Neural cell (in vitro differentiated cells): Measurements from ENCODE around the gene MYL12B. TPM values are rescaled to one million over a fixed set of nuclear protein-coding genes. Genes with fewer than 3 reads are reported as not detected.

ENCODE experiments used
- H2AFZ ChIP-seq: fragments of 200-600, 300-800 bp; sonication (generic), shearing (Covaris generic); 2 replicates; pipeline ENCODE4 v1.6.0; 2014; ENCODE audit warnings: low read depth, mild to moderate bottlenecking, antibody characterized with exemption, low read length, moderate library complexity
- H3F3A ChIP-seq: fragments of 200-600 bp; shearing (Covaris generic); 2 replicates; pipeline ENCODE4 v1.6.1; 2016; ENCODE audit warnings: mild to moderate bottlenecking, moderate library complexity, mixed read lengths, antibody characterized with exemption, low read length; ENCODE audit not compliant: insufficient read depth, poor library complexity, severe bottlenecking
- H3K27ac ChIP-seq: fragments of 200-600, 300-800 bp; sonication (generic), shearing (Covaris generic); 2 replicates; pipeline ENCODE4 v1.5.1; 2014; ENCODE audit warnings: mild to moderate bottlenecking, low read length, moderate library complexity
- H3K27me3 ChIP-seq: fragments of 300-800, 200-600 bp; sonication (generic), shearing (Covaris generic); 2 replicates; pipeline ENCODE4 v1.6.0; 2014; ENCODE audit warnings: mild to moderate bottlenecking, low read depth, low read length, moderate library complexity; ENCODE audit not compliant: insufficient read depth
- H3K36me3 ChIP-seq: fragments of 300-800, 200-600 bp; sonication (generic), shearing (Covaris generic); 2 replicates; pipeline ENCODE4 v1.5.1; 2014; ENCODE audit warnings: mild to moderate bottlenecking, antibody characterized with exemption, low read length, moderate library complexity; ENCODE audit not compliant: insufficient read depth
- H3K4me2 ChIP-seq: fragments of 300-800, 200-600 bp; sonication (generic), shearing (Covaris generic); 2 replicates; pipeline ENCODE4 v1.6.0; 2014; ENCODE audit warnings: mild to moderate bottlenecking, low read length
- H3K4me3 ChIP-seq: fragments of 300-800, 200-600 bp; sonication (generic), shearing (Covaris generic); 2 replicates; pipeline ENCODE4 v1.5.1; 2014; ENCODE audit warnings: mild to moderate bottlenecking, low read length, moderate library complexity
- H3K79me2 ChIP-seq: fragments of 200-600 bp; shearing (Covaris generic); replicated peaks from 2 replicates; pipeline ENCODE4 v1.6.0; 2014; ENCODE audit warnings: mild to moderate bottlenecking, low read length, moderate library complexity; ENCODE audit not compliant: insufficient read depth
- H3K9ac ChIP-seq: fragments of 300-800, 200-600 bp; sonication (generic), shearing (Covaris generic); 2 replicates; pipeline ENCODE4 v1.6.1; 2016; ENCODE audit warnings: mild to moderate bottlenecking, low read length, mixed read lengths
- H3K9me2 ChIP-seq: fragments of 200-600 bp; shearing (Covaris generic); 2 replicates; pipeline ENCODE4 v1.6.1; 2016; ENCODE audit warnings: mild to moderate bottlenecking, low read length, mixed read lengths; ENCODE audit not compliant: insufficient read depth
- H3K9me3 ChIP-seq: fragments of 200-600, 300-800 bp; sonication (generic), shearing (Covaris generic); 2 replicates; pipeline ENCODE4 v1.6.1; 2016; ENCODE audit warnings: mild to moderate bottlenecking, mixed run types, low read length, moderate library complexity, mixed read lengths
- H4K20me1 ChIP-seq: fragments of 200-600 bp; shearing (Covaris generic); 2 replicates; pipeline ENCODE4 v1.6.1; 2016; ENCODE audit warnings: mild to moderate bottlenecking, mixed run types; ENCODE audit not compliant: insufficient read depth
- EP300 ChIP-seq: fragments of 450-650 bp; conservative IDR thresholded peaks from 2 replicates; pipeline ENCODE4 v1.6.1; 2014; ENCODE audit warnings: antibody characterized with exemption, mild to moderate bottlenecking, moderate library complexity; ENCODE audit not compliant: poor library complexity, severe bottlenecking
- EZH2 ChIP-seq: fragments of 200-600, 300-800 bp; shearing (Covaris generic), sonication (generic); IDR thresholded peaks from 2 replicates; pipeline ENCODE4 v1.6.1; 2014; ENCODE audit warnings: antibody characterized with exemption, low read length, borderline replicate concordance, mild to moderate bottlenecking; ENCODE audit not compliant: insufficient read depth, poor library complexity, severe bottlenecking
- MXI1 ChIP-seq: fragments of 450-650 bp; conservative IDR thresholded peaks from 2 replicates; pipeline ENCODE4 v1.6.1; 2014; ENCODE audit warnings: antibody characterized with exemption, mild to moderate bottlenecking; ENCODE audit not compliant: poor library complexity, severe bottlenecking
- POLR2AphosphoS5 ChIP-seq: IDR thresholded peaks from 2 replicates; pipeline ENCODE4 v1.6.1; 2012
- RAD21 ChIP-seq: fragments of 450-650 bp; conservative IDR thresholded peaks from 2 replicates; pipeline ENCODE4 v1.6.1; 2014; ENCODE audit warnings: antibody characterized with exemption, mild to moderate bottlenecking, moderate library complexity
- SMC3 ChIP-seq: fragments of 450-650 bp; conservative IDR thresholded peaks from 2 replicates; pipeline ENCODE4 v1.6.1; 2014; ENCODE audit warnings: antibody characterized with exemption, mild to moderate bottlenecking, moderate library complexity; ENCODE audit not compliant: poor library complexity
- TAF1 ChIP-seq: IDR thresholded peaks from 2 replicates; pipeline ENCODE4 v1.6.1; 2012; ENCODE audit warnings: low read depth
- polyA plus RNA-seq: library from polyadenylated mRNA; depleted of rRNA; stranded (reverse); fragments of >200 nt; gene quantifications from 2 replicates; pipeline ENCODE4 v1.2.3, GENCODE V29; 2014
- TF ChIP-seq, protein P1 (sequence below): fragments of 450-650 bp; IDR thresholded peaks from 2 replicates; pipeline ENCODE4 v1.5.1; 2014; ENCODE audit warnings: antibody characterized with exemption, mild to moderate bottlenecking, moderate library complexity; ENCODE audit not compliant: poor library complexity, severe bottlenecking
- TF ChIP-seq, protein P2 (sequence below): IDR thresholded peaks from 2 replicates; pipeline ENCODE4 v1.6.1; 2012; ENCODE audit warnings: borderline replicate concordance

The MYL12B gene
- polyA plus RNA-seq, 1 donor from 2014 or later = 384 TPM

DNA sequence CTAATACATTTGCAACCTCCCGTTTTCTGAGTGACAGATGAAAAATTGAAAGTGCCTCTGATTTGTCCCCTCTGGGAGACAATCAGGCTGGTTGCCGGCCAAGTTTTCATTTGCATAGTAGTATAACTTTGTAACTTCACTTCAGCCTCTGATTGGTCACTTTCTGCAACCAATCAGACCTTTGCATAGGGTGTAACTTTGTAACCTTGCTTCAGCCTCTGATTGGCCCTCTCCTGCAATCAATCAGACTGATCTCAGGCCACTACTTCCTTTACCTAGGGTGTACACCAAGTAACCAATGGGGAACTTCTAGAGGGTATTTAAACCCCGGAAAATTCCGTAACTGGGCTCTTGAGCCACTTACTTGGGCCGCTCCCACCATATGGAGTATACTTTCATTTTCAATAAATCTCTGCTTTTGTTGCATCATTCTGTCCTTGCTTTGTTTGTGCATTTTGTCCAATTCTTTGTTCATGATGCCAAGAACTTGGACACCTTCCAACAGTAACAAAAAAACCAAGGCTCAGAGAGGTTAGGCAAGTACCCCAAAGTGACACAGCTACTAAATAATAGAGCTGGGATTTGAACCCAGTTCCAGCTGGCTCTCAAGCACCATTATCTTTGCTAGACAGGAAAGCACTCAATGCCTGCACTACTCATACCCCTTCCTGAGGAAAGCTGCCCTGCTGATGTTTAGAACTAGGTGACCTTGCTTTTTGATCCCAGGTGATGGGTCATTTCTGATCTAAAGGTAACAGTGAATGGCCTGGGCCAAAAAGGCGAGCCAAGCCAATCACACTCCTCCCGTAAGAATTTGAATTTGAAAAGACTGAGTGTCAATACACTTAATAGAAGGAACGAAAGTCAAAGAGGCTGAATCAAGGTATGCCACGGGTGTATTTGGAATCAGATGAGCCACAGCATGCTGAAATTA, 31.3 kb upstream of the MYL12B start:
- H3K4me3 ChIP-seq = no peak overlapping the region
- H4K20me1 ChIP-seq = no peaks in the 10 kb centered on the region
- H3K27ac ChIP-seq = no peak overlapping the region
- H3K9me2 ChIP-seq = no peaks in the 10 kb centered on the region
- no peaks in the 10 kb centered on the region for H3K79me2 ChIP-seq
- H3K4me2 ChIP-seq = no peak overlapping the region
- no peaks in the 10 kb centered on the region for H3K36me3 ChIP-seq
- H3F3A ChIP-seq = no peaks in the 10 kb centered on the region
- H3K9ac ChIP-seq = no peak overlapping the region
- H3K27me3 ChIP-seq = no peaks in the 10 kb centered on the region
- no peaks in the 10 kb centered on the region for H3K9me3 ChIP-seq
- TF ChIP-seq SMC3 = no peak
- TF ChIP-seq MXI1 = no peak
- TF ChIP-seq EZH2 = no peak
- TF ChIP-seq EP300 = no peak
- TF ChIP-seq RAD21 = no peak
- TF ChIP-seq, protein P1, sequence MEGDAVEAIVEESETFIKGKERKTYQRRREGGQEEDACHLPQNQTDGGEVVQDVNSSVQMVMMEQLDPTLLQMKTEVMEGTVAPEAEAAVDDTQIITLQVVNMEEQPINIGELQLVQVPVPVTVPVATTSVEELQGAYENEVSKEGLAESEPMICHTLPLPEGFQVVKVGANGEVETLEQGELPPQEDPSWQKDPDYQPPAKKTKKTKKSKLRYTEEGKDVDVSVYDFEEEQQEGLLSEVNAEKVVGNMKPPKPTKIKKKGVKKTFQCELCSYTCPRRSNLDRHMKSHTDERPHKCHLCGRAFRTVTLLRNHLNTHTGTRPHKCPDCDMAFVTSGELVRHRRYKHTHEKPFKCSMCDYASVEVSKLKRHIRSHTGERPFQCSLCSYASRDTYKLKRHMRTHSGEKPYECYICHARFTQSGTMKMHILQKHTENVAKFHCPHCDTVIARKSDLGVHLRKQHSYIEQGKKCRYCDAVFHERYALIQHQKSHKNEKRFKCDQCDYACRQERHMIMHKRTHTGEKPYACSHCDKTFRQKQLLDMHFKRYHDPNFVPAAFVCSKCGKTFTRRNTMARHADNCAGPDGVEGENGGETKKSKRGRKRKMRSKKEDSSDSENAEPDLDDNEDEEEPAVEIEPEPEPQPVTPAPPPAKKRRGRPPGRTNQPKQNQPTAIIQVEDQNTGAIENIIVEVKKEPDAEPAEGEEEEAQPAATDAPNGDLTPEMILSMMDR = no peak
- TF ChIP-seq POLR2AphosphoS5 = no peak
- TF ChIP-seq TAF1 = no peak
- TF ChIP-seq, protein P2, sequence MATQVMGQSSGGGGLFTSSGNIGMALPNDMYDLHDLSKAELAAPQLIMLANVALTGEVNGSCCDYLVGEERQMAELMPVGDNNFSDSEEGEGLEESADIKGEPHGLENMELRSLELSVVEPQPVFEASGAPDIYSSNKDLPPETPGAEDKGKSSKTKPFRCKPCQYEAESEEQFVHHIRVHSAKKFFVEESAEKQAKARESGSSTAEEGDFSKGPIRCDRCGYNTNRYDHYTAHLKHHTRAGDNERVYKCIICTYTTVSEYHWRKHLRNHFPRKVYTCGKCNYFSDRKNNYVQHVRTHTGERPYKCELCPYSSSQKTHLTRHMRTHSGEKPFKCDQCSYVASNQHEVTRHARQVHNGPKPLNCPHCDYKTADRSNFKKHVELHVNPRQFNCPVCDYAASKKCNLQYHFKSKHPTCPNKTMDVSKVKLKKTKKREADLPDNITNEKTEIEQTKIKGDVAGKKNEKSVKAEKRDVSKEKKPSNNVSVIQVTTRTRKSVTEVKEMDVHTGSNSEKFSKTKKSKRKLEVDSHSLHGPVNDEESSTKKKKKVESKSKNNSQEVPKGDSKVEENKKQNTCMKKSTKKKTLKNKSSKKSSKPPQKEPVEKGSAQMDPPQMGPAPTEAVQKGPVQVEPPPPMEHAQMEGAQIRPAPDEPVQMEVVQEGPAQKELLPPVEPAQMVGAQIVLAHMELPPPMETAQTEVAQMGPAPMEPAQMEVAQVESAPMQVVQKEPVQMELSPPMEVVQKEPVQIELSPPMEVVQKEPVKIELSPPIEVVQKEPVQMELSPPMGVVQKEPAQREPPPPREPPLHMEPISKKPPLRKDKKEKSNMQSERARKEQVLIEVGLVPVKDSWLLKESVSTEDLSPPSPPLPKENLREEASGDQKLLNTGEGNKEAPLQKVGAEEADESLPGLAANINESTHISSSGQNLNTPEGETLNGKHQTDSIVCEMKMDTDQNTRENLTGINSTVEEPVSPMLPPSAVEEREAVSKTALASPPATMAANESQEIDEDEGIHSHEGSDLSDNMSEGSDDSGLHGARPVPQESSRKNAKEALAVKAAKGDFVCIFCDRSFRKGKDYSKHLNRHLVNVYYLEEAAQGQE = no peak
- no peak overlapping the region for H2AFZ ChIP-seq

- Histone ChIP-seq H2AFZ (no peak overlapping the region), H3K9me3 (no peaks in the 10 kb centered on the region), H3F3A (no peaks in the 10 kb centered on the region), H3K9me2 (no peaks in the 10 kb centered on the region), H3K79me2 (no peaks in the 10 kb centered on the region), H3K27me3 (no peaks in the 10 kb centered on the region), H3K4me3 (no peak overlapping the region), H3K4me2 (no peak overlapping the region), H4K20me1 (no peaks in the 10 kb centered on the region), H3K27ac (no peak overlapping the region), H3K36me3 (no peaks in the 10 kb centered on the region), H3K9ac (no peak overlapping the region)
- TF ChIP-seq POLR2AphosphoS5 (no peak), RAD21 (no peak), MXI1 (no peak), SMC3 (no peak), EZH2 (no peak), TAF1 (no peak), EP300 (no peak)
- TF ChIP-seq, protein P1 = no peak
- TF ChIP-seq, protein P2 = no peak
Observed at GRCh38 chr18:3233004-3233403, 28.9 kb upstream of the MYL12B start.
